Erythroblast (primary cell): ENCODE data around the gene CFAP43.

Experiments
- GATA1 ChIP-seq: IDR thresholded peaks from 2 replicates; pipeline ENCODE4 v1.6.1; 2011; ENCODE audit warnings: low read depth, mild to moderate bottlenecking, control low read depth, low read length, moderate library complexity
- POLR2A ChIP-seq: IDR thresholded peaks from 2 replicates; pipeline ENCODE4 v1.6.1; 2011; ENCODE audit warnings: mild to moderate bottlenecking, low read length

GRCh38 chr10:104120512-104120902 is 111.7 kb downstream of the CFAP43 start:
- no peak for TF ChIP-seq POLR2A
- no peak for TF ChIP-seq GATA1
